ENCODE results near the gene MTG1. TPM values are rescaled to one million over a fixed set of nuclear protein-coding genes. Genes with fewer than 3 reads are reported as not detected.
A peak's percentile ranks its signal among the peaks of the same experiment; 100 is the strongest.

MTG1 gene
- total RNA-seq, 2 donors from 2014 or later = 9.9 to 15.1 TPM

DNA sequence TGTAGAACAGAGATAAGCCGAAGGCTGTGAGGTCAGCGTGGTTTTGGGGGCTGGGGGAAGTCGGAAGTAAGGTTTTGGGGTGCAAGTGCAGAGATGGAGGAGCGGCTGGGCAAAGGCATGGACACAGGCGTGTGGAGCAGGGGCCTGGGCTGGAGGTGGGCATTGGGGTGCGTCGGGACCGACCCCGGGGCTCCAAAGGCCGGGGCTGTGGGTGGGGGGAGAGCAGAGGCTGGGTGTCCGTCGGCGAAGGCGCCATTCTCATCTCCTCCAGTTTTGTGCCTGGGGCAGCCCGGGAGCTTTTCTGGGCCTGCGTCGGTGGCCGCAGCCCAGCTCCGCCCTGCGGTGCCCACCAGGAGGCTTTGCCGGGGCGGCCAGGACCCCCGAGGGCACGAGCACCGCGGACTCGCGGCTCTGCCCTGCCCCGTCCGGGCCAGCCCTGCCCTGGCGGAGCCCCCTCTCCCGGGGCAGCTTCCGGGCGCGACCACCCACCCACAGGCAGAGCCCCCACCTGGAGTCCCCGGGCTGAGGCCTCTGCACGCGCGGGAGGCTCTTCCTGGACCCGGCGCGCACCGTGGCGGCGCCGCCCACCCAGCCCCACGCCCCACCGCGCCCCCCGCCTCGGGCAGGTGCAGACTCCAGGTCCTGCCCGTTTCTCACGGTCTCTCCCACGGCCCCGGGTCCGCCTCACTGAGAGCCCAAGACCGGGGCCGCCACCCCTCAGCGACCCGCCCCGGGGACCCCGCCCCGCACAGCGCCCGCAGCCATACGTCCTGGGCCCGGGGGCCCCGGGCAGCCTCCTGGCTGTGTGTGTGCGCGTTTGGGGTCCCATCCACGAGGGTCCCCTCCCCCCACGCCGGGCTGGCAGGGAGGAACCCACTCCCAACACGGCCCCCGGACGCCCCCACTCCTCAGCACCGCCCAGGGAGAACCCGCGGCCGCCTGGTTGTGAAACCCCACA, 52.1 kb downstream of the MTG1 start:
- no peak overlapping the region for H3K4me3 ChIP-seq
- peak; percentile 40 for DNase-seq (ENCODE audit: low spot score)
- H3K27ac ChIP-seq = no peak overlapping the region
- TF ChIP-seq, protein P1, sequence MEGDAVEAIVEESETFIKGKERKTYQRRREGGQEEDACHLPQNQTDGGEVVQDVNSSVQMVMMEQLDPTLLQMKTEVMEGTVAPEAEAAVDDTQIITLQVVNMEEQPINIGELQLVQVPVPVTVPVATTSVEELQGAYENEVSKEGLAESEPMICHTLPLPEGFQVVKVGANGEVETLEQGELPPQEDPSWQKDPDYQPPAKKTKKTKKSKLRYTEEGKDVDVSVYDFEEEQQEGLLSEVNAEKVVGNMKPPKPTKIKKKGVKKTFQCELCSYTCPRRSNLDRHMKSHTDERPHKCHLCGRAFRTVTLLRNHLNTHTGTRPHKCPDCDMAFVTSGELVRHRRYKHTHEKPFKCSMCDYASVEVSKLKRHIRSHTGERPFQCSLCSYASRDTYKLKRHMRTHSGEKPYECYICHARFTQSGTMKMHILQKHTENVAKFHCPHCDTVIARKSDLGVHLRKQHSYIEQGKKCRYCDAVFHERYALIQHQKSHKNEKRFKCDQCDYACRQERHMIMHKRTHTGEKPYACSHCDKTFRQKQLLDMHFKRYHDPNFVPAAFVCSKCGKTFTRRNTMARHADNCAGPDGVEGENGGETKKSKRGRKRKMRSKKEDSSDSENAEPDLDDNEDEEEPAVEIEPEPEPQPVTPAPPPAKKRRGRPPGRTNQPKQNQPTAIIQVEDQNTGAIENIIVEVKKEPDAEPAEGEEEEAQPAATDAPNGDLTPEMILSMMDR (IDR thresholded peaks at IDR 0.05) = no peak
- H3K9me3 ChIP-seq = peaks cover 0 to 34% of the 10 kb centered on the region in 2 donors
- no peaks in the 10 kb centered on the region for H3K4me1 ChIP-seq
- H3K27me3 ChIP-seq = no peaks in the 10 kb centered on the region
- H3K36me3 ChIP-seq = no peaks in the 10 kb centered on the region

DNA sequence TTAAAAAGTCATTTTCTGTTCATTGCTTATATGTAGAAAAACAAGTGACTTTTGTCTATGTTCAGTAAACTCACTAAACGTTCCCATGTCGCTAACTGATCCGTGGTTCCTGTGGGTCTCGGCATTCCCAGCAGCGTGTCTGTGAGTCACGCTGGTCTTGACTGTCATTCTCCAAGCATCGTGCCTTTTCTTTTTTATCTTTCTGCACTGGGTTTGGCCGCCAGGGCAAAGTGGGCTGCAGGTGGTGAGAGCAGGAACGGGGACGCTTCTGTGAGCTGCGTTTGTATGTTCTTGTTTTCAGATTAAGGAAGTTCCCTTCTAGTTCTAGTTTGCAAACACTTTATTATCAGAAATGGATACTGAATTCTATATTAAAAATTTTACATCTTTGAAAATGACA, 53.0 kb downstream of the MTG1 start:
- Histone ChIP-seq H3K4me3 (no peak overlapping the region), H3K27ac (no peak overlapping the region), H3K36me3 (no peaks in the 10 kb centered on the region), H3K9me3 (peaks cover 0 to 34% of the 10 kb centered on the region in 2 donors), H3K4me1 (no peaks in the 10 kb centered on the region), H3K27me3 (no peaks in the 10 kb centered on the region)
- TF ChIP-seq, protein P1 (IDR thresholded peaks at IDR 0.05) = no peak
- DNase-seq (ENCODE audit: low spot score) = peak; percentile 40

DNA sequence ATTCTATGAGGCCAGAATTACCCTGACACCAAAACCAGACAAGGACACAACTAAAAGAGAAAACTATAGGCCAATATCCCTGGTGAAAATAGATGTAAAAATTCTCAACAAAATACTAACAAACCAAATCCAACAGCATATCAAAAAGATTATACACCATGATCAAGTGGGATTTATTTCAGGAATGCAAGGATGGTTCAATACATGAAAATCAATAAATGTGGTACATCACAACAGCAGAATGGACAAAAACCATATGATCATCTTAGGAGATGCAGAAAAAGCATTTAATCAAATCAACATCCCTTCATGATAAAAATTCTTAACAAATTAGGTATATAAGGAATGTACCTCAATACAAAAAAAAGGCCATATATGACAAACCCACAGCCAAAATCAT, 54.2 kb downstream of the MTG1 start:
- Histone ChIP-seq H3K9me3 (peaks cover 0 to 34% of the 10 kb centered on the region in 2 donors), H3K36me3 (no peaks in the 10 kb centered on the region)
- TF ChIP-seq, protein P1 (IDR thresholded peaks at IDR 0.05) = no peak

DNA sequence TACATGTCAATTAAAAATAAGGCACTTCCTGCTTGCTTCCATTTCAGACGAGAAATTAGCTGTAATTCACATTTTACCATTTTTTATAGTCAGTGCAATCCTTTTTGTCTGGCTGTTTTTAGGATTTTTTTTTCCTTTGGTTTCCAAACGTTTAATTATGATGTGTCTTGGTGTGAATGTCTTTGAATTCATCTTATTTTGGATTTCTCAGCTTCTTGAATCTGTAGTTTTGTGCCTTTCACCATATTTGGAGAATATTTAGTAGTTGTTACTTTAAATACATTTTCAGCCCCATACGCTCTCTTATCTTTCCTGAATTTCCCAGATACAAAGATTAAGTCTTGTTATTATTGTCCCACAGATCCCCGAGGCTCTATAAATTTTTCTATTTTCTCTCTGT, 57.4 kb downstream of the MTG1 start:
- Histone ChIP-seq H3K4me1 (no peaks in the 10 kb centered on the region), H3K27me3 (no peaks in the 10 kb centered on the region), H3K27ac (no peak overlapping the region), H3K4me3 (no peak overlapping the region), H3K36me3 (no peaks in the 10 kb centered on the region), H3K9me3 (peaks cover 0 to 32% of the 10 kb centered on the region in 2 donors)
- no peak for DNase-seq (ENCODE audit: low spot score)
- TF ChIP-seq, protein P1 (IDR thresholded peaks at IDR 0.05) = no peak

More for the DNA sequence above, 54.2 kb downstream of the MTG1 start:
- no peaks in the 10 kb centered on the region for H3K27me3 ChIP-seq
- H3K4me1 ChIP-seq = no peaks in the 10 kb centered on the region
- H3K27ac ChIP-seq = no peak overlapping the region
- no peak overlapping the region for H3K4me3 ChIP-seq
- no peak for DNase-seq (ENCODE audit: low spot score)

DNA sequence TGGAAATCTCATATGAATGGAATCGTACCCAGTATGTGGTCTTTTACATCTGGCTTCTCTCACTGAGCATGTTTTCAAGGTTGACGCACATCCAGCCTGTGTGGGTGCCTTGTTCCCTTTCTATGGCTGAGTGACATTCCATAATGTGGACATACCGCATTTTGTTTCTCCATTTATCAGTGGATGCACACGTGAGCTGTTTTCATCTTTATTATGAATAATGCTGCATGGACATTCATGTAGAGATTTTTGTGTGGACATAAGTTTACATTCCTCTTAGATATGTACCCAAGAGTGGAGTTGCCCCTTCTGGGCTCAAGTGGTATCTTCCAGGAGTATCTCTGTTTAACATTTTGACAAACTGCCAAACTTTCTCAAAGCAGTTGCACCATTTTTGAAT, 58.5 kb downstream of the MTG1 start:
- Histone ChIP-seq H3K36me3 (no peaks in the 10 kb centered on the region), H3K4me3 (no peak overlapping the region), H3K27me3 (no peaks in the 10 kb centered on the region), H3K27ac (no peak overlapping the region), H3K9me3 (peaks cover 0 to 21% of the 10 kb centered on the region in 2 donors), H3K4me1 (no peaks in the 10 kb centered on the region)
- TF ChIP-seq, protein P1 (IDR thresholded peaks at IDR 0.05) = no peak
- peak; percentile 30 for DNase-seq (ENCODE audit: low spot score)
